GM12872 (cell line): ENCODE measurements around the gene NKAIN4.

Experiments used
- CTCF ChIP-seq: IDR thresholded peaks from 3 replicates; pipeline ENCODE4 v1.5.1; 2011; ENCODE audit warnings: low read depth, mild to moderate bottlenecking, low read length, moderate library complexity; ENCODE audit not compliant: insufficient read depth

The NKAIN4 gene

GRCh38 chr20:63270606-63271325 is 16.5 kb upstream of the NKAIN4 start:
- TF ChIP-seq CTCF, result no peak

DNA sequence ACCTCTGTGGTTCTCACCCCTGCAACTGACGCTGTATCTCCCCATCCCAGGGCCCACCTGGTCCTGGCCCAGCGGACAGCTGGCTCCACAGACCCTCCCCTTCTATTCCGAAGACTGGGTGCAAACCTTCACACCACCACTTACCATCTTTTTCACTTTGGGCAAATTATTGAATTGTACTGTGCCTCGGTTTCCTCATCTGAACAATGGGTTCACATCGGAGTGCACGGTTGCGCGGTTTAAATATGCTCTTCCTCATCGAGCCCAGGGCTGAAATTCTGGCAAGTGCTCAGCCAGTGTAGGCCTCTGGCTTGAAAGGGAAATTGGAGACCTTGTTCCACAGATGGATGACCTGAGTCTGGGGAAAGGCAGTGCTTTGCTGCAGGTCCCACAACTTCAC is 15.5 kb upstream of the NKAIN4 start:
- TF ChIP-seq CTCF, result no peak

- TF ChIP-seq CTCF, result no peak
Observed at GRCh38 chr20:63268671-63269439, 14.6 kb upstream of the NKAIN4 start.

DNA sequence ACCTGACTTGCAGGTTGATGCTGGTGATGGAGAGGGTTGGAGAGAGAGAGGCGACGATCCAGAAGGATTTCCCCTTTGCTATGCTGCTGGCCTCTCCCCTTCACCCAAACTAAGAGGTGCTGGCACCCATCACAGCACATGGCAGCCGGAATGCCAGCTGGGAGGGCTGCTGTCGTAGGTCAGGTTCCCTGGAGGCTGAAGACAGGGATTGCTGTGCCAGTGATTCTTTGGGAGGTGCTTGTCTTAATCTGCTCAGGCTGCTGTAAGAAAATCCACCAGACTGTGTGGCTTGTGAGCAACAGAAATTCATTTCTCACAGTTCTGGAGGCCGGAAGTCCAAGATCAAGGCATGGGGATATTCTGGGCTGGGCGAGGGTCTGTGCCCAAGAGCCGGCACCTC is 14.0 kb upstream of the NKAIN4 start:
- no peak for TF ChIP-seq CTCF

DNA sequence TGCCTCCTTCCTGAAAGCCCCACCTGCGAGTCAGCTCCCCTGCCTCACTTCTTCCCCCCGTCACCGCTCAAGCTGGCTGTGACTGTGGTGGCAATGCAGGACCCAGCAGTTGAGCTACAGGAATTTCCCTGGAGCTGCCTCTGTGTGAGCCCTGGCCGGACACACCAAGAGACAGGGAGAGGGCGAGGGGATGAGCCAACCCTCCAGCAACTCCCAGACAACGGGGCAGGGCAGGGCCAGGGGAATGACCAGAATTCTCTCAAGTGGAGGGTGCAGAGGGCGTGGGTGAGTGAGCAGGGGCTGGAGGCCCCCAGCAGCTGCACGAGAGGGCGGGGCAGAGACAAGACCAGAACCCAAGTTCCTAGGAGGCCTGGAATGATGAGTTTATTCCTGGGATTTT is 13.4 kb upstream of the NKAIN4 start:
- no peak for TF ChIP-seq CTCF

DNA sequence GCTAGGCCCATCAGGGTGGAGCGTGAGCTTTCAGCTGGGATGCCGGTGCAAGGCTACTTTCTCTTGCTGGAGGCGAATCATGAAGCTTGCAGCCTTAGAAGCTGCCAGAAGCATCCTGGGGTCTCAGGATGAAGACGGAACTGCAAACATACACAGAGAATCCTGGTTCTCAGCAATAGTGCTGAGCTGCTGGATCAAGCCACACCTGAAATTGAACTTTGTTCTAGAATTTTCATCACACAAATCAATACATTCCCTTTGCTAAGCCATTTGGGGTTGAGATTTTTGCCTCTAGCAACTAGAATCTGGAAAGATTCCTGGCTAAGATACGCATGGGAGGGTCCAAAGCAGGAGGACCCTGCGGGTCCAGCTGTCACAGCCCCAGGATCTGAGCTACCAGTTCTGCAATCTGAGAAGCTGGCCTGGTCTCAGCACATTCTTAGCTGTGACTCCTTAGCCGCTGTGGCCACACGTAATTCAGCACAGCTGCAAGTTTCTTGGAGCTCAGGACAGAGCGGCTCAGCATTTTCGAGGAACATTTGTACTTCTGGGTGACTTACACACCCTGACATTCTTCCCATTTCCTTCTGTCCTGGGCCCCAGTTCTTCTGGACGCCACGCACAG is 11.7 kb upstream of the NKAIN4 start:
- no peak for TF ChIP-seq CTCF

DNA sequence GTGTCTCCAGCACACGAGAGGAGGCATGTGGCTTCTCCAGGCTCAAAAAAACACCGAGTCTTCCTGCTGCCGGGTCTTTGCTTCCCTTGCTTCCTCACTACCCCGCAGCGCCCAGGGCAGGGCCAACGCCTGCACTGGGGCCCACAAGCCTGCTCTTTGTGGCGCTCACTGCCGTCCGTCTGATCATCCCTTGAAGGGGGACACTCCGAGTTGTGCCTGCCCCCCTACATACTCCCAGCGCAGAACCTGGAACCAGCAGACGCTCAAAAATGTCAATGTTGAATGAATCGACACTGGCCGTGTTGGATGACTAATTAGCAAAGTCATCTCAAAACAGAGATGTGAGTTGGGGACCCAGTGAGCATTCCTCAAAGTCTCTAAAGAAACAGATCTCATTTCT is 10.3 kb upstream of the NKAIN4 start:
- TF ChIP-seq CTCF, result no peak
